Stomach (tissue), 4 donors: ENCODE data around the gene NDUFV1.

Source experiments
- POLR2A ChIP-seq, 4 donors: fragments of 450-650 bp; IDR thresholded peaks; one replicate each; pipeline ENCODE4 v1.6.1; 2016; ENCODE audit warnings: antibody characterized with exemption in 4 of 4, control low read depth in 2 of 4, mild to moderate bottlenecking in 1 of 4, moderate library complexity in 1 of 4
- TF ChIP-seq, protein P1 (sequence below), 7 experiments: fragments of 450-650 bp in 4 of 7; fragments of 200-600 bp in 3 of 7; sonication (generic) in 3 of 7; IDR thresholded peaks; one replicate each; pipeline ENCODE4 v1.5.1; 2016 to 2019; ENCODE audit warnings: antibody characterized with exemption in 7 of 7, control low read depth in 2 of 7, mild to moderate bottlenecking in 1 of 7

GRCh38 chr11:67572747-67573419 is 33.9 kb upstream of the NDUFV1 start:
- TF ChIP-seq, protein P1, sequence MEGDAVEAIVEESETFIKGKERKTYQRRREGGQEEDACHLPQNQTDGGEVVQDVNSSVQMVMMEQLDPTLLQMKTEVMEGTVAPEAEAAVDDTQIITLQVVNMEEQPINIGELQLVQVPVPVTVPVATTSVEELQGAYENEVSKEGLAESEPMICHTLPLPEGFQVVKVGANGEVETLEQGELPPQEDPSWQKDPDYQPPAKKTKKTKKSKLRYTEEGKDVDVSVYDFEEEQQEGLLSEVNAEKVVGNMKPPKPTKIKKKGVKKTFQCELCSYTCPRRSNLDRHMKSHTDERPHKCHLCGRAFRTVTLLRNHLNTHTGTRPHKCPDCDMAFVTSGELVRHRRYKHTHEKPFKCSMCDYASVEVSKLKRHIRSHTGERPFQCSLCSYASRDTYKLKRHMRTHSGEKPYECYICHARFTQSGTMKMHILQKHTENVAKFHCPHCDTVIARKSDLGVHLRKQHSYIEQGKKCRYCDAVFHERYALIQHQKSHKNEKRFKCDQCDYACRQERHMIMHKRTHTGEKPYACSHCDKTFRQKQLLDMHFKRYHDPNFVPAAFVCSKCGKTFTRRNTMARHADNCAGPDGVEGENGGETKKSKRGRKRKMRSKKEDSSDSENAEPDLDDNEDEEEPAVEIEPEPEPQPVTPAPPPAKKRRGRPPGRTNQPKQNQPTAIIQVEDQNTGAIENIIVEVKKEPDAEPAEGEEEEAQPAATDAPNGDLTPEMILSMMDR (IDR thresholded peaks at IDR 0.05), result peak in 5 of 7 experiments; percentile 63 to 76 (median 69)
- no peak for TF ChIP-seq POLR2A (IDR thresholded peaks at IDR 0.05)
